ENCODE results near the gene TMEM213.

The TMEM213 gene

GRCh38 chr7:138770904-138771303 is 26.9 kb upstream of the TMEM213 start:
- Histone ChIP-seq H3K4me1 (ENCODE audit: low read length) (no peaks in the 10 kb centered on the region), H3K79me2 (ENCODE audit: low read length) (no peaks in the 10 kb centered on the region), H3K27ac (ENCODE audit: low read length) (no peak overlapping the region), H3K4me2 (ENCODE audit: low read depth, low read length) (no peak overlapping the region), H3K9me2 (replicated peaks; ENCODE audit: insufficient read depth, low read length) (no peaks in the 10 kb centered on the region), H3K9ac (ENCODE audit: low read length) (no peak overlapping the region), H4K20me1 (ENCODE audit: insufficient read depth, low read length) (no peaks in the 10 kb centered on the region), H3F3A (ENCODE audit: insufficient read depth, low read length) (no peaks in the 10 kb centered on the region), H3K27me3 (replicated peaks; ENCODE audit: insufficient read depth, low read length) (no peaks in the 10 kb centered on the region), H3K9me3 (replicated peaks; ENCODE audit: insufficient read depth, low read length) (no peaks in the 10 kb centered on the region), H3K4me3 (ENCODE audit: low read length) (no peak overlapping the region), H3K36me3 (replicated peaks; ENCODE audit: insufficient read depth, low read length) (no peaks in the 10 kb centered on the region), H2AFZ (ENCODE audit: low read length) (no peak overlapping the region)
- no peak for DNase-seq
- TF ChIP-seq EZH2phosphoT487 (IDR thresholded peaks at IDR 0.05; ENCODE audit: low read length) (no peak), EZH2 (optimal IDR thresholded peaks at IDR 0.05; ENCODE audit: low read depth, low read length) (no peak), CTCF (IDR thresholded peaks at IDR 0.05; ENCODE audit: low read length) (no peak)

GRCh38 chr7:138773176-138773575 is 24.6 kb upstream of the TMEM213 start:
- TF ChIP-seq CTCF (IDR thresholded peaks at IDR 0.05; ENCODE audit: low read length) (no peak), EZH2 (optimal IDR thresholded peaks at IDR 0.05; ENCODE audit: low read depth, low read length) (no peak), EZH2phosphoT487 (IDR thresholded peaks at IDR 0.05; ENCODE audit: low read length) (no peak)

GRCh38 chr7:138773817-138774216 is 24.0 kb upstream of the TMEM213 start:
- TF ChIP-seq CTCF (IDR thresholded peaks at IDR 0.05; ENCODE audit: low read length), result no peak
- no peak for TF ChIP-seq EZH2phosphoT487 (IDR thresholded peaks at IDR 0.05; ENCODE audit: low read length)
- no peak for TF ChIP-seq EZH2 (optimal IDR thresholded peaks at IDR 0.05; ENCODE audit: low read depth, low read length)
- Histone ChIP-seq H3K9me3 (replicated peaks; ENCODE audit: insufficient read depth, low read length) (no peaks in the 10 kb centered on the region; the same call in 1 of the 2 replicates), H3F3A (ENCODE audit: insufficient read depth, low read length) (no peaks in the 10 kb centered on the region), H3K4me1 (ENCODE audit: low read length) (no peaks in the 10 kb centered on the region), H3K4me3 (ENCODE audit: low read length) (no peak overlapping the region), H3K79me2 (ENCODE audit: low read length) (no peaks in the 10 kb centered on the region), H4K20me1 (ENCODE audit: insufficient read depth, low read length) (no peaks in the 10 kb centered on the region), H3K27ac (ENCODE audit: low read length) (no peak overlapping the region), H3K36me3 (replicated peaks; ENCODE audit: insufficient read depth, low read length) (no peaks in the 10 kb centered on the region), H3K27me3 (replicated peaks; ENCODE audit: insufficient read depth, low read length) (no peaks in the 10 kb centered on the region), H2AFZ (ENCODE audit: low read length) (no peak overlapping the region), H3K4me2 (ENCODE audit: low read depth, low read length) (no peak overlapping the region), H3K9ac (ENCODE audit: low read length) (no peak overlapping the region), H3K9me2 (replicated peaks; ENCODE audit: insufficient read depth, low read length) (no peaks in the 10 kb centered on the region)
- no peak for DNase-seq

More at GRCh38 chr7:138773176-138773575, 24.6 kb upstream of the TMEM213 start:
- no peaks in the 10 kb centered on the region for H3K36me3 ChIP-seq (replicated peaks; ENCODE audit: insufficient read depth, low read length)
- H3F3A ChIP-seq (ENCODE audit: insufficient read depth, low read length), result no peaks in the 10 kb centered on the region
- no peak for DNase-seq
- no peaks in the 10 kb centered on the region; the same call in 1 of the 2 replicates for H3K9me3 ChIP-seq (replicated peaks; ENCODE audit: insufficient read depth, low read length)
- no peaks in the 10 kb centered on the region for H3K4me1 ChIP-seq (ENCODE audit: low read length)
- H4K20me1 ChIP-seq (ENCODE audit: insufficient read depth, low read length), result no peaks in the 10 kb centered on the region
- H3K79me2 ChIP-seq (ENCODE audit: low read length), result no peaks in the 10 kb centered on the region
- no peak overlapping the region for H3K4me2 ChIP-seq (ENCODE audit: low read depth, low read length)
- no peak overlapping the region for H3K4me3 ChIP-seq (ENCODE audit: low read length)
- no peaks in the 10 kb centered on the region for H3K9me2 ChIP-seq (replicated peaks; ENCODE audit: insufficient read depth, low read length)
- H3K27me3 ChIP-seq (replicated peaks; ENCODE audit: insufficient read depth, low read length), result no peaks in the 10 kb centered on the region
- no peak overlapping the region for H3K27ac ChIP-seq (ENCODE audit: low read length)
- no peak overlapping the region for H3K9ac ChIP-seq (ENCODE audit: low read length)
- no peak overlapping the region for H2AFZ ChIP-seq (ENCODE audit: low read length)
